ENCODE results near the gene ACTR1A.

DNA sequence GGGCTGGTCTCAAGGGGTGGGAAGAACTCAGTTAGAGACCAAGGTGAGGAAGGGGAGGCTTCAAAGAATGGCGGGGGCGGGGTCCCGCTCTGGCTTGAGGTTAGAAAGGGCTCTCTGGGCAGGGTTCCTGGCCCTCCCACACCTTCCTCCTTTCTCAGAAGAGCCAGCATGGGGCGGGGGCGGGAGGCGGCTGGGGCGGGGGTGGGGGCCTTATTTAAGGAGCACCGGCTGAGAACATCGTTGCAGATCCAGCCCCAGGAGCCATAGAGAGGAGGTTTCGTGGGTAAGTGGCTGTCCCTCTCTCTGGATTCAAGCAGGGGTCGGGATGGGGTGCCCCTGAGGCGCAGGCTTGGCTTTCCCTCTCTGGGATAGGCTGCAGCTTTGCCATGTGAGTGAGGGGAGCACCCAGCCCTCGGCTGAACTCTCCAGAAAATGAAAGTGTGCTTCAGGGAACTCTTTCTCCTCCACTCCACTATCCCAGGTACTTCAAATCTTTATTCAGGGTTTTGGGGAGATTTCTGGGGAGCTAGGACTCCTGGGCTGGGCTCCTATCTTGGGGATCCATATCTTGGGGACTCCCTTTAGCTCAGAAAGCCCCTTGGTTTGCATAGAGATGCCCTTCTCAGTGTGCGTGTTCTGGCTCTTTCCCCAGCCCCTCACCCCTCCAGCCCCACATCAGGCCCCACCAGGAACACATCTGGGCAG is 66.8 kb downstream of the ACTR1A start:
- TF ChIP-seq CTCF (IDR thresholded peaks at IDR 0.05) (no peak), EP300 (IDR thresholded peaks at IDR 0.05) (no peak), POLR2A (IDR thresholded peaks at IDR 0.05) (no peak), POLR2AphosphoS5 (IDR thresholded peaks at IDR 0.05) (no peak)
